ENCODE results near the gene PCGF3. TPM values are rescaled to one million over a fixed set of nuclear protein-coding genes. Genes with fewer than 3 reads are reported as not detected.

PCGF3 gene
- total RNA-seq, 1 donor from 2014 or later, result 23.0 TPM

GRCh38 chr4:786861-787300 lies 81.2 kb downstream of the PCGF3 start:
- no peaks in the 10 kb centered on the region for H3K9me3 ChIP-seq (ENCODE audit: control insufficient read depth in 3 of 3, low read length in 3 of 3)
- H3K9ac ChIP-seq (ENCODE audit: low read depth in 1 of 3, low read length in 3 of 3), result peak overlapping the region in 1 of 3 donors; percentile 23
- no peaks in the 10 kb centered on the region for H3K36me3 ChIP-seq (ENCODE audit: control insufficient read depth in 3 of 3, insufficient read depth in 3 of 3, low read length in 3 of 3)
- H3K27ac ChIP-seq (ENCODE audit: low read depth, low read length), result peak overlapping the region; percentile 72
- H3K4me3 ChIP-seq (ENCODE audit: low read length in 3 of 3), result peak overlapping the region in 1 of 3 donors; percentile 30
- peaks cover 42 to 52% (median 45%) of the 10 kb centered on the region in 3 donors for H3K27me3 ChIP-seq (ENCODE audit: control insufficient read depth in 3 of 3, insufficient read depth in 3 of 3, low read length in 3 of 3)
- H3K4me1 ChIP-seq (ENCODE audit: control insufficient read depth in 3 of 3, insufficient read depth in 3 of 3, low read length in 3 of 3), result peaks cover 9 to 19% (median 11%) of the 10 kb centered on the region in 3 donors

GRCh38 chr4:787561-787981 lies 81.9 kb downstream of the PCGF3 start:
- H3K36me3 ChIP-seq (ENCODE audit: control insufficient read depth in 3 of 3, insufficient read depth in 3 of 3, low read length in 3 of 3), result no peaks in the 10 kb centered on the region
- H3K4me3 ChIP-seq (ENCODE audit: low read length in 3 of 3), result no peak overlapping the region
- H3K9ac ChIP-seq (ENCODE audit: low read depth in 1 of 3, low read length in 3 of 3), result no peak overlapping the region
- no peaks in the 10 kb centered on the region for H3K9me3 ChIP-seq (ENCODE audit: control insufficient read depth in 3 of 3, low read length in 3 of 3)
- H3K27me3 ChIP-seq (ENCODE audit: control insufficient read depth in 3 of 3, insufficient read depth in 3 of 3, low read length in 3 of 3), result peaks cover 49 to 58% (median 52%) of the 10 kb centered on the region in 3 donors
- peak overlapping the region; percentile 54 for H3K27ac ChIP-seq (ENCODE audit: low read depth, low read length)
- H3K4me1 ChIP-seq (ENCODE audit: control insufficient read depth in 3 of 3, insufficient read depth in 3 of 3, low read length in 3 of 3), result peaks cover 4 to 13% (median 6%) of the 10 kb centered on the region in 3 donors

- Histone ChIP-seq H3K36me3 (ENCODE audit: control insufficient read depth in 3 of 3, insufficient read depth in 3 of 3, low read length in 3 of 3) (no peaks in the 10 kb centered on the region), H3K27me3 (ENCODE audit: control insufficient read depth in 3 of 3, insufficient read depth in 3 of 3, low read length in 3 of 3) (peaks cover 54 to 64% (median 57%) of the 10 kb centered on the region in 3 donors), H3K4me1 (ENCODE audit: control insufficient read depth in 3 of 3, insufficient read depth in 3 of 3, low read length in 3 of 3) (peaks cover 4 to 7% (median 5%) of the 10 kb centered on the region in 3 donors), H3K27ac (ENCODE audit: low read depth, low read length) (peak overlapping the region; percentile 54), H3K9me3 (ENCODE audit: control insufficient read depth in 3 of 3, low read length in 3 of 3) (no peaks in the 10 kb centered on the region), H3K4me3 (ENCODE audit: low read length in 3 of 3) (no peak overlapping the region), H3K9ac (ENCODE audit: low read depth in 1 of 3, low read length in 3 of 3) (no peak overlapping the region)
These were observed 82.5 kb downstream of the PCGF3 start for GRCh38 chr4:788006-788635.

GRCh38 chr4:788636-789297 lies 83.1 kb downstream of the PCGF3 start:
- H3K27me3 ChIP-seq (ENCODE audit: control insufficient read depth in 3 of 3, insufficient read depth in 3 of 3, low read length in 3 of 3), result peaks cover 61 to 70% (median 64%) of the 10 kb centered on the region in 3 donors
- H3K9ac ChIP-seq (ENCODE audit: low read depth in 1 of 3, low read length in 3 of 3), result no peak overlapping the region
- no peak overlapping the region for H3K4me3 ChIP-seq (ENCODE audit: low read length in 3 of 3)
- H3K27ac ChIP-seq (ENCODE audit: low read depth, low read length), result no peak overlapping the region
- H3K9me3 ChIP-seq (ENCODE audit: control insufficient read depth in 3 of 3, low read length in 3 of 3), result no peaks in the 10 kb centered on the region
- no peaks in the 10 kb centered on the region for H3K36me3 ChIP-seq (ENCODE audit: control insufficient read depth in 3 of 3, insufficient read depth in 3 of 3, low read length in 3 of 3)
- H3K4me1 ChIP-seq (ENCODE audit: control insufficient read depth in 3 of 3, insufficient read depth in 3 of 3, low read length in 3 of 3), result peaks cover 4 to 5% (median 5%) of the 10 kb centered on the region in 3 donors

GRCh38 chr4:789571-790465 lies 84.2 kb downstream of the PCGF3 start:
- Histone ChIP-seq H3K27me3 (ENCODE audit: control insufficient read depth in 3 of 3, insufficient read depth in 3 of 3, low read length in 3 of 3) (peaks cover 67 to 74% (median 70%) of the 10 kb centered on the region in 3 donors), H3K36me3 (ENCODE audit: control insufficient read depth in 3 of 3, insufficient read depth in 3 of 3, low read length in 3 of 3) (no peaks in the 10 kb centered on the region), H3K9me3 (ENCODE audit: control insufficient read depth in 3 of 3, low read length in 3 of 3) (no peaks in the 10 kb centered on the region), H3K27ac (ENCODE audit: low read depth, low read length) (no peak overlapping the region), H3K4me3 (ENCODE audit: low read length in 3 of 3) (no peak overlapping the region), H3K9ac (ENCODE audit: low read depth in 1 of 3, low read length in 3 of 3) (no peak overlapping the region), H3K4me1 (ENCODE audit: control insufficient read depth in 3 of 3, insufficient read depth in 3 of 3, low read length in 3 of 3) (peaks cover 4 to 5% (median 5%) of the 10 kb centered on the region in 3 donors)

GRCh38 chr4:790466-790820 lies 84.8 kb downstream of the PCGF3 start:
- Histone ChIP-seq H3K4me3 (ENCODE audit: low read length in 3 of 3) (no peak overlapping the region), H3K27me3 (ENCODE audit: control insufficient read depth in 3 of 3, insufficient read depth in 3 of 3, low read length in 3 of 3) (peaks cover 67 to 74% (median 68%) of the 10 kb centered on the region in 3 donors), H3K9me3 (ENCODE audit: control insufficient read depth in 3 of 3, low read length in 3 of 3) (no peaks in the 10 kb centered on the region), H3K9ac (ENCODE audit: low read depth in 1 of 3, low read length in 3 of 3) (no peak overlapping the region), H3K36me3 (ENCODE audit: control insufficient read depth in 3 of 3, insufficient read depth in 3 of 3, low read length in 3 of 3) (no peaks in the 10 kb centered on the region), H3K27ac (ENCODE audit: low read depth, low read length) (no peak overlapping the region), H3K4me1 (ENCODE audit: control insufficient read depth in 3 of 3, insufficient read depth in 3 of 3, low read length in 3 of 3) (peaks cover under 1 to 12% (median 6%) of the 10 kb centered on the region in 3 donors)

- no peaks in the 10 kb centered on the region for H3K36me3 ChIP-seq (ENCODE audit: control insufficient read depth in 3 of 3, insufficient read depth in 3 of 3, low read length in 3 of 3)
- H3K4me3 ChIP-seq (ENCODE audit: low read length in 3 of 3), result no peak overlapping the region
- H3K4me1 ChIP-seq (ENCODE audit: control insufficient read depth in 3 of 3, insufficient read depth in 3 of 3, low read length in 3 of 3), result peaks cover 0 to 13% (median 6%) of the 10 kb centered on the region in 3 donors
- H3K27me3 ChIP-seq (ENCODE audit: control insufficient read depth in 3 of 3, insufficient read depth in 3 of 3, low read length in 3 of 3), result peaks cover 70 to 81% (median 75%) of the 10 kb centered on the region in 3 donors
- no peaks in the 10 kb centered on the region for H3K9me3 ChIP-seq (ENCODE audit: control insufficient read depth in 3 of 3, low read length in 3 of 3)
- no peak overlapping the region for H3K9ac ChIP-seq (ENCODE audit: low read depth in 1 of 3, low read length in 3 of 3)
- no peak overlapping the region for H3K27ac ChIP-seq (ENCODE audit: low read depth, low read length)
These were observed 85.7 kb downstream of the PCGF3 start for GRCh38 chr4:791252-791897.

- H3K27me3 ChIP-seq (ENCODE audit: control insufficient read depth in 3 of 3, insufficient read depth in 3 of 3, low read length in 3 of 3), result peaks cover 70 to 81% (median 77%) of the 10 kb centered on the region in 3 donors
- peaks cover 0 to 13% (median 6%) of the 10 kb centered on the region in 3 donors for H3K4me1 ChIP-seq (ENCODE audit: control insufficient read depth in 3 of 3, insufficient read depth in 3 of 3, low read length in 3 of 3)
- H3K27ac ChIP-seq (ENCODE audit: low read depth, low read length), result no peak overlapping the region
- H3K4me3 ChIP-seq (ENCODE audit: low read length in 3 of 3), result no peak overlapping the region
- H3K9ac ChIP-seq (ENCODE audit: low read depth in 1 of 3, low read length in 3 of 3), result no peak overlapping the region
- H3K9me3 ChIP-seq (ENCODE audit: control insufficient read depth in 3 of 3, low read length in 3 of 3), result no peaks in the 10 kb centered on the region
- no peaks in the 10 kb centered on the region for H3K36me3 ChIP-seq (ENCODE audit: control insufficient read depth in 3 of 3, insufficient read depth in 3 of 3, low read length in 3 of 3)
These were observed 86.4 kb downstream of the PCGF3 start for GRCh38 chr4:791898-792625.

GRCh38 chr4:792626-793092 lies 87.0 kb downstream of the PCGF3 start:
- Histone ChIP-seq H3K36me3 (ENCODE audit: control insufficient read depth in 3 of 3, insufficient read depth in 3 of 3, low read length in 3 of 3) (no peaks in the 10 kb centered on the region), H3K9ac (ENCODE audit: low read depth in 1 of 3, low read length in 3 of 3) (no peak overlapping the region), H3K4me3 (ENCODE audit: low read length in 3 of 3) (no peak overlapping the region), H3K27ac (ENCODE audit: low read depth, low read length) (no peak overlapping the region), H3K4me1 (ENCODE audit: control insufficient read depth in 3 of 3, insufficient read depth in 3 of 3, low read length in 3 of 3) (peaks cover 0 to 13% (median 6%) of the 10 kb centered on the region in 3 donors), H3K9me3 (ENCODE audit: control insufficient read depth in 3 of 3, low read length in 3 of 3) (no peaks in the 10 kb centered on the region), H3K27me3 (ENCODE audit: control insufficient read depth in 3 of 3, insufficient read depth in 3 of 3, low read length in 3 of 3) (peaks cover 70 to 77% (median 73%) of the 10 kb centered on the region in 3 donors)
